CMK (cell line): ENCODE results near the gene SNAPC4.
"Not testable (repeated sequence)": the region's sequence is repeated elsewhere in the genome, so short reads cannot be mapped to it uniquely, and the experiment has no call there.

Experiments used
- DNase-seq: peaks from one replicate; pipeline ENCODE4 v3.0.0-alpha.2; 2010; ENCODE audit warnings: low read depth

SNAPC4 gene

GRCh38 chr9:136354592-136355085 lies 45.3 kb downstream of the SNAPC4 start:
- no peak for DNase-seq

GRCh38 chr9:136353757-136354488 lies 46.0 kb downstream of the SNAPC4 start:
- DNase-seq, result no peak

GRCh38 chr9:136353088-136353487 lies 46.9 kb downstream of the SNAPC4 start:
- DNase-seq, result no peak

- no peak for DNase-seq
These were observed 47.3 kb downstream of the SNAPC4 start for GRCh38 chr9:136352682-136353081.

GRCh38 chr9:136351868-136352267 lies 48.1 kb downstream of the SNAPC4 start:
- not testable (repeated sequence) for DNase-seq

GRCh38 chr9:136351252-136351800 lies 48.6 kb downstream of the SNAPC4 start:
- no peak for DNase-seq
